ENCODE measurements around the gene PLSCR1. TPM values are rescaled to one million over a fixed set of nuclear protein-coding genes. Genes with fewer than 3 reads are reported as not detected.

PLSCR1 gene
- total RNA-seq, 1 experiment from 2014 or later: 48.9 TPM

- no peak overlapping the region for H3K4ac ChIP-seq (ENCODE audit: low read depth, low read length)
- Mint-ChIP-seq H3K27me3 (ENCODE audit: low read depth) (no peaks in the 10 kb centered on the region), H3K9me3 (no peaks in the 10 kb centered on the region; a peak in 1 of 5 replicates), H3K27ac (no peak overlapping the region), H3K4me1 (peaks cover 0 to 11% of the 10 kb centered on the region in 2 experiments; a peak in 2 of 4 replicates), H3K36me3 (ENCODE audit: insufficient read depth in 1 of 3, low read depth in 3 of 3) (no peaks in the 10 kb centered on the region), H3K4me3 (no peak overlapping the region)
- no peaks in the 10 kb centered on the region for H3K23me2 ChIP-seq (ENCODE audit: insufficient read length, low read depth, low read length, poor library complexity, severe bottlenecking)
- no peak overlapping the region for H2BK120ac ChIP-seq (ENCODE audit: low read depth, low read length, poor library complexity, severe bottlenecking)
- no peak for DNase-seq
- H3K27ac ChIP-seq (ENCODE audit: insufficient read length, low read depth, low read length): no peak overlapping the region
- no peak overlapping the region for H4K91ac ChIP-seq (ENCODE audit: insufficient read length, low read depth, low read length)
- H4K5ac ChIP-seq (ENCODE audit: insufficient read length, low read depth, low read length): no peak overlapping the region
- H3K9ac ChIP-seq (ENCODE audit: extremely low read depth, insufficient read length, low read length): no peak overlapping the region
- TF ChIP-seq CTCF (conservative IDR thresholded peaks at IDR 0.05): no peak
- H3K9me3 ChIP-seq (ENCODE audit: control insufficient read depth, low read depth, low read length): no peaks in the 10 kb centered on the region
- no peak overlapping the region for H2BK5ac ChIP-seq (ENCODE audit: insufficient read length, low read length)
- H3K79me2 ChIP-seq (ENCODE audit: insufficient read depth, low read length): no peaks in the 10 kb centered on the region
- H3K56ac ChIP-seq (ENCODE audit: insufficient read length, low read depth, low read length): no peak overlapping the region
- no peak overlapping the region for H2BK15ac ChIP-seq (ENCODE audit: low read depth, low read length)
- no peak overlapping the region for H4K8ac ChIP-seq (replicated peaks; ENCODE audit: insufficient read length, low read depth, low read length)
- no CpG with 5 or more reads among the region's 2 CpGs for WGBS (ENCODE audit: extremely low coverage, insufficient read length, low lambda C conversion rate)
- no peaks in the 10 kb centered on the region for H3K79me1 ChIP-seq (ENCODE audit: insufficient read depth, low read depth, low read length, poor library complexity, severe bottlenecking)
- no peaks in the 10 kb centered on the region for H3K27me3 ChIP-seq (ENCODE audit: insufficient read depth, low read length)
- no peaks in the 10 kb centered on the region for H3K4me1 ChIP-seq (ENCODE audit: insufficient read depth, low read length)
- no peak overlapping the region for H3T11ph ChIP-seq (ENCODE audit: low read length)
- H3K23ac ChIP-seq (ENCODE audit: insufficient read length, low read depth, low read length): no peak overlapping the region
- H3K14ac ChIP-seq (ENCODE audit: insufficient read depth, low read length): no peak overlapping the region
- no peak overlapping the region for H2AK5ac ChIP-seq (ENCODE audit: insufficient read length, low read length)
- H2BK12ac ChIP-seq (ENCODE audit: insufficient read length, low read depth, low read length): no peak overlapping the region
- H3K4me2 ChIP-seq (ENCODE audit: insufficient read depth, insufficient read length, low read length): no peak overlapping the region
- no peaks in the 10 kb centered on the region for H4K20me1 ChIP-seq (ENCODE audit: control insufficient read depth, insufficient read depth, insufficient read length)
- H2AFZ ChIP-seq (ENCODE audit: low read length): no peak overlapping the region
- H3K18ac ChIP-seq (ENCODE audit: insufficient read length, low read depth, low read length): no peak overlapping the region
- no peak overlapping the region for H2BK20ac ChIP-seq (ENCODE audit: low read depth, low read length, poor library complexity, severe bottlenecking)
Observed at GRCh38 chr3:146575636-146576035, 31.2 kb upstream of the PLSCR1 start.

All from H9 (cell line).